Mesothelial cell of epicardium (in vitro differentiated cells): Measurements from ENCODE around the gene WDR13. TPM values are rescaled to one million over a fixed set of nuclear protein-coding genes. Genes with fewer than 3 reads are reported as not detected.
A peak's percentile ranks its signal among the peaks of the same experiment; 100 is the strongest.
"Not testable (repeated sequence)": the region's sequence is repeated elsewhere in the genome, so short reads cannot be mapped to it uniquely, and the experiment has no call there.

Experiments used
- DNase-seq, 2 experiments: peaks; one replicate each; pipeline ENCODE4 v3.0.0; 2021; ENCODE audit warnings: low spot score in 2 of 2; ENCODE audit not compliant: unreplicated experiment in 2 of 2
- H3K27ac Mint-ChIP-seq: 2 replicates; pipeline ENCODE4 v1.8.0; 2021; ENCODE audit warnings: mixed read lengths
- H3K27me3 Mint-ChIP-seq: 2 replicates; pipeline ENCODE4 v1.8.0; 2021; ENCODE audit warnings: low read depth, mixed read lengths
- H3K36me3 Mint-ChIP-seq: 2 replicates; pipeline ENCODE4 v1.8.0; 2021; ENCODE audit warnings: mixed read lengths
- H3K4me1 Mint-ChIP-seq: 2 replicates; pipeline ENCODE4 v1.8.0; 2021; ENCODE audit warnings: mixed read lengths
- H3K4me3 Mint-ChIP-seq: 2 replicates; pipeline ENCODE4 v1.8.0; 2021; ENCODE audit warnings: mild to moderate bottlenecking, moderate library complexity, mixed read lengths
- H3K9me3 Mint-ChIP-seq: 2 replicates; pipeline ENCODE4 v1.8.0; 2021; ENCODE audit warnings: mixed read lengths
- CTCF ChIP-seq: fragments of 200-600 bp; sonication (generic); IDR thresholded peaks from one replicate; pipeline ENCODE4 v1.5.0; 2021; ENCODE audit warnings: antibody characterized with exemption; ENCODE audit not compliant: unreplicated experiment
- total RNA-seq: library from RNA; stranded (reverse); gene quantifications from 3 replicates; pipeline ENCODE4 v1.2.1, GENCODE V29; 2021

WDR13 gene
- total RNA-seq, 1 donor from 2014 or later, result 88.8 TPM

DNA sequence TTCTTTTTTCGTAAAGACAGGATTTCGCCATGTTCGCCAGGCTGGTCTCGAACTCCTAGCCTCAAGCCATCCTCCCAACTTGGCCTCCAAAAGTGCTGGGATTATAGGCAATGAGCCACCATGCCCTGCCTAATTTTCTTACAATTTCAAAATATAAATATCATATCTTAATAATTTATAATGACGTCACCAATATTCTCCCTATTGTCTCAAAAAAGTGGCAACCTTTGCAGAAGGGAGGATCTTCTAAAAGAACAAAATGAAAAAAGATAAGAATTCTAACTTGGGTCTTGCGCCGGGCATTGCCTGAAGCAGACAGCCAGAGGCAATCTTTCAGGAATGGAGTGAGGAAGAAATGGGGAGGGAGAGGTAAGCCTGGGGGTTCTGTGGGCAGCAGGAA lies 48.4 kb downstream of the WDR13 start:
- no peak overlapping the region for H3K27ac Mint-ChIP-seq
- peaks cover 14% of the 10 kb centered on the region for H3K9me3 Mint-ChIP-seq
- no peak for DNase-seq
- no peak for TF ChIP-seq CTCF
- no peaks in the 10 kb centered on the region for H3K27me3 Mint-ChIP-seq
- no peak overlapping the region for H3K4me3 Mint-ChIP-seq
- peaks cover 2% of the 10 kb centered on the region for H3K4me1 Mint-ChIP-seq
- H3K36me3 Mint-ChIP-seq, result no peaks in the 10 kb centered on the region

GRCh38 chrX:48648336-48648751 lies 51.1 kb downstream of the WDR13 start:
- Mint-ChIP-seq H3K27me3 (no peaks in the 10 kb centered on the region), H3K36me3 (no peaks in the 10 kb centered on the region), H3K4me1 (peaks cover 2% of the 10 kb centered on the region), H3K4me3 (no peak overlapping the region), H3K9me3 (peaks cover 13% of the 10 kb centered on the region), H3K27ac (peak overlapping the region; percentile 72)
- TF ChIP-seq CTCF, result no peak
- no peak for DNase-seq

DNA sequence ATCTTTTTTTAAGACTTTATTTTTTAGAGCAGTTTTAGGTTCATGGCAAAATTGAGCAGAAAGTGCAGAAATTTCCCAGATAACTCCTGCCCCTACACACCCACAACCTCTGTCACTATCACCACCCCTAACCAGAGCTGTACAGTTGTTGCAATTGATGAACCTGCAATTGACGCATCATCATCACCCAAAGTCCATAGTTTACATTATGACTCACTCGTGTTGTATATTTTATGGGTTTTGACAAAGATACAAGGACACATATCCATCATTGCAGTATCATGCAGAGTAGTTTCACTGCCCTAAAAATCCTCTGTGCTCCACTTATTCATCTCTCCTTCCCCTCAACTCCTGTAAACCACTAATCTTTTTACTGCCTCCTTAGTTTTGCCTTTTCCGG lies 51.8 kb downstream of the WDR13 start:
- Mint-ChIP-seq H3K27ac (no peak overlapping the region), H3K27me3 (peaks cover 2% of the 10 kb centered on the region), H3K36me3 (no peaks in the 10 kb centered on the region), H3K4me1 (peaks cover 2% of the 10 kb centered on the region), H3K9me3 (peaks cover 11% of the 10 kb centered on the region), H3K4me3 (no peak overlapping the region)
- no peak for DNase-seq
- TF ChIP-seq CTCF, result no peak

- not testable (repeated sequence) for H3K27ac Mint-ChIP-seq, H3K36me3 Mint-ChIP-seq, H3K4me1 Mint-ChIP-seq, DNase-seq, H3K27me3 Mint-ChIP-seq, H3K4me3 Mint-ChIP-seq
- peaks cover 17% of the 10 kb centered on the region for H3K9me3 Mint-ChIP-seq
Observed at GRCh38 chrX:48652055-48652579, 54.8 kb downstream of the WDR13 start.

DNA sequence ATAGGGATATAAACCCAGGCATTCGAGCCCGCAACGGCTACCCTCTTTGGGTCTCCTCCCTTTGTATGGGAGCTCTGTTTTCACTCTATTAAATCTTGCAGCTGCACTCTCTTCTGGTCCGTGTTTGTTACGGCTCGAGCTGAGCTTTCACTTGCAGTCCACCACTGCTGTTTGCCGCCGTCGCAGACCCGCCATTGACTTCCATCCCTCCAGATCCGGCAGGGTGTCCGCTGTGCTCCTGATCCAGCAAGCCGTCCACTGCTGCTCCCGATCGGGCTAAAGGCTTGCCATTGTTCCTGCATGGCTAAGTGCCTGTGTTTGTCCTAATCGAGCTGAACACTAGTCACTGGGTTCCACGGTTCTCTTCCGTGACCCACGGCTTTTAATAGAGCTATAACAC lies 57.5 kb downstream of the WDR13 start:
- not testable (repeated sequence) for H3K9me3 Mint-ChIP-seq, H3K27me3 Mint-ChIP-seq, H3K4me1 Mint-ChIP-seq, H3K4me3 Mint-ChIP-seq, DNase-seq, H3K27ac Mint-ChIP-seq, H3K36me3 Mint-ChIP-seq

Other genes starting within 250 kb of the WDR13 start
- gene SSX3, start 240.8 kb upstream of the WDR13 start, total RNA-seq, result not detected in 3 replicates
- not detected in 3 replicates for gene SSX4, start 214.0 kb upstream of the WDR13 start, total RNA-seq
- gene SSX4B, start 185.5 kb upstream of the WDR13 start, total RNA-seq, result not detected in 3 replicates
- gene SLC38A5, start 127.2 kb upstream of the WDR13 start, total RNA-seq, result 9.0 to 10.1 TPM (median 9.6 TPM) in 3 replicates
- gene FTSJ1, start 121.3 kb upstream of the WDR13 start, total RNA-seq, result 37.5 to 42.2 TPM (median 42.1 TPM) in 3 replicates
- 9.7 to 11.0 TPM (median 10.1 TPM) in 3 replicates for gene PORCN, start 88.5 kb upstream of the WDR13 start, total RNA-seq
- 48.9 to 52.2 TPM (median 50.2 TPM) in 3 replicates for gene EBP, start 75.7 kb upstream of the WDR13 start, total RNA-seq
- 13.9 to 15.4 TPM (median 15.3 TPM) in 3 replicates for gene TBC1D25, start 57.8 kb upstream of the WDR13 start, total RNA-seq
- 208 to 215 TPM (median 209 TPM) in 3 replicates for gene RBM3, start 23.0 kb upstream of the WDR13 start, total RNA-seq
- 1.4 to 2.2 TPM (median 1.5 TPM) in 3 replicates for gene WAS, start 86.3 kb downstream of the WDR13 start, total RNA-seq
- gene SUV39H1, start 99.2 kb downstream of the WDR13 start, total RNA-seq, result 5.3 to 6.3 TPM (median 5.4 TPM) in 3 replicates
- gene GLOD5, start 164.3 kb downstream of the WDR13 start, total RNA-seq, result not detected in 3 replicates
- gene GATA1, start 189.1 kb downstream of the WDR13 start, total RNA-seq, result not detected in 3 replicates
- 196 to 205 TPM (median 200 TPM) in 3 replicates for gene HDAC6, start 204.6 kb downstream of the WDR13 start, total RNA-seq
- gene ERAS, start 229.0 kb downstream of the WDR13 start, total RNA-seq, result 0.33 to 0.63 TPM (median 0.54 TPM) in 3 replicates
- gene PCSK1N, start 238.1 kb downstream of the WDR13 start, total RNA-seq, result 41.6 to 46.9 TPM (median 42.8 TPM) in 3 replicates